HG02981 (cell line): Measurements from ENCODE around the gene PLPP6.

Experiments used
- ATAC-seq: cut with Tn5 transposase; IDR thresholded peaks from one replicate; pipeline ENCODE4 v1.9.1; 2021; ENCODE audit warnings: mild to moderate bottlenecking, moderate library complexity; ENCODE audit not compliant: unreplicated experiment

Gene PLPP6

GRCh38 chr9:4690144-4690543 is 28.1 kb downstream of the PLPP6 start:
- ATAC-seq, result peak; percentile 58

DNA sequence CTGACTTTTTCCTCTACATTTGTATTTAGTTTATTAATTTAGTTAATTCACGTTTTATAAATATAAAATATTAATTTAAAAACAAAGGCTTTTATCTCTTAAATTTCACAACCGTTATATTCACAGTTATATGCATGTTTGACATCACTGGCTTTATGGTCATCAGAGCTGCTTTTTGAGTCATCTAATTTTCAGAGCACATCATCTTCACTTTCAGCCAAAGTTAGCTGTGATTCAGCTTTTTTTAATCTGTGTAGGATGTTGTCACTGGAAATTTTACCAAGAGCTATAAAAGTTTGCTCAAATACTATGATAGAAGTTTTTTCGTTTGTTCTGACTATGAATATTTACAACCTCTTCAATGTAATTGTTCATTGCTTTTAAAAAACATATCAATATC is 29.7 kb downstream of the PLPP6 start:
- ATAC-seq, result no peak

GRCh38 chr9:4700091-4700490 is 38.0 kb downstream of the PLPP6 start:
- no peak for ATAC-seq

DNA sequence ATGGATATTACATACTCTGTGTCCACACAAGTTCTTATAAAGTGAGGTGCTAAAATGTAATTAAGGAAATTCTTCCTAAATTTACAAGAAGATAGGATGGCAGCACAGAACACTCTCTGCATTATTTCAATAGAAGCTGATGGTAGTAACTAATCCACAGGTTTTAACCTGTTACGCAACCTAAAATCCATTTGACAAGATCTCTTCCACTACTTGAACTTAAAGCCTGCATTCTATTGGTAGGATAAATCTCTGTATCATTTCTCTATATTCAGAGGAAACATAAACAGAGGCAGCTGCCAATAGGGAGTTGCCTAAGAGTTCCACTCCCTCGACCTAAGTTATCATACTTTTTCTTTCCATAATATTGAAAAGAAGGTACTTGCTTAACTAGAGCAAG is 38.8 kb downstream of the PLPP6 start:
- ATAC-seq, result no peak

GRCh38 chr9:4701526-4701925 is 39.4 kb downstream of the PLPP6 start:
- no peak for ATAC-seq

DNA sequence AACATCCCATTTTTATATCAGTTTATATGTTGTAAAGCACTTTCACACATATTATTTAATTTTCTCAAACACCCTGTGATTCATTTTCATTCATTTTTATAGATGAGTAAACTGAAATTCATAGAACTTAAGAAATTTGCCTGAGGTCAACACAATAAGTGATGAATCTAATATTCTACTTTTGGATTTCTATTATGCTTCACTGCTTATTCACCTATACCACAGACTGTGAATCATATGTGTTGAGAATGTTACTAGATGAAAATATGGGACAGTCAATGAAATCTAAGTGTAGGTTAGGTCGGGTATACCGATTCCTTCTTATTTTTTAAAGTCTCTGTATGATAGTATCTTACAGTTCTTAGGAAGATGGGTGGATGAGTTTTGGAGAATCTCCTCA is 42.0 kb downstream of the PLPP6 start:
- no peak for ATAC-seq

GRCh38 chr9:4706021-4706420 is 43.9 kb downstream of the PLPP6 start:
- no peak for ATAC-seq

DNA sequence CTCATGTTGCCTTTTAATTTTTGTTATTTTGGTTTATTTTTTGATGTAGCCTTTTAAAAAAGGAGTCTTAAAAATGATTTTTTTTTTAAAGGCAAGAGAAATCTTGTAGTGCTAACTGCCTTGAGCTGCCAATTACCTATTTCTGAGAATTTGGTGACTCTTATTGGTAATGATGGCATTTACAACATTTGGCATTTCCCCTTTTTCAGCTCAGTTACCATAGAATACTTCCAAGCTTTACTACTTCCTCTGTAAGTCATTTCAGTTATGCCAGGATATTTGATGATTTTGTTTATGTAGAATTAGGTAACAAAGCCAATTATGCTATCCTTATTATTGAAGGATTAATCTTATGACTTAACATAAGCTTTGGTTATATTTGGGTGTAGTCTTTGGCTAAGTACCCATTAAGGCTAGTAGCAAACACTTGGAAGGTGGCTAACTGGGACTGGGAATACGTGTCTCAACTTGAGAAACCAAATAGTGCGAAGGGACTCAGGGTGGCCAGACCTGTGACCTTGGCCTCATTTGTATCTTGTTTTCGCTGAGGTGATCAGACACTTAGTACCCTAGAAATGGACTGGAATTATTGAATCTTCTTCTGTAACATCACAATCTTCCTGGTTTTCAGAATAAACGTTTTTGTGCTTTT is 45.0 kb downstream of the PLPP6 start:
- ATAC-seq, result no peak

DNA sequence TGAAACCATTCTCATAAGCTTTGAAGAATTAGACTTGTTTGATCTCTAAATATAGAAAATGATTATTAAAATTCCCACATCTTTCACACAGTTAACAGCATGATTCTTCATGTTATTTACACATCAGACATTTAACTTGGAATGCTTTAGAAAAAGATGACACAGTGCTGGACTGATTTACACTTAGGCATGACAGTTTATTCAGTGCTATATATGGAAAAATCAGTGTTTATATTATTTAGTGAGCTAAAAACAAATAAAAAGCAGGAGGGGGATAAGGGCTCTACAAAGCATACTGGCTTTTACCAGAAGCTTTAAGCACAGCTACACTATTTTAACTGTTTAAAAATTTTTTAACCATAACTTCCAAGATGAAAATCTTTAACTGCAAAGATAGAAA is 47.3 kb downstream of the PLPP6 start:
- no peak for ATAC-seq

- ATAC-seq, result no peak
These were observed 51.8 kb downstream of the PLPP6 start for GRCh38 chr9:4713849-4714248.

DNA sequence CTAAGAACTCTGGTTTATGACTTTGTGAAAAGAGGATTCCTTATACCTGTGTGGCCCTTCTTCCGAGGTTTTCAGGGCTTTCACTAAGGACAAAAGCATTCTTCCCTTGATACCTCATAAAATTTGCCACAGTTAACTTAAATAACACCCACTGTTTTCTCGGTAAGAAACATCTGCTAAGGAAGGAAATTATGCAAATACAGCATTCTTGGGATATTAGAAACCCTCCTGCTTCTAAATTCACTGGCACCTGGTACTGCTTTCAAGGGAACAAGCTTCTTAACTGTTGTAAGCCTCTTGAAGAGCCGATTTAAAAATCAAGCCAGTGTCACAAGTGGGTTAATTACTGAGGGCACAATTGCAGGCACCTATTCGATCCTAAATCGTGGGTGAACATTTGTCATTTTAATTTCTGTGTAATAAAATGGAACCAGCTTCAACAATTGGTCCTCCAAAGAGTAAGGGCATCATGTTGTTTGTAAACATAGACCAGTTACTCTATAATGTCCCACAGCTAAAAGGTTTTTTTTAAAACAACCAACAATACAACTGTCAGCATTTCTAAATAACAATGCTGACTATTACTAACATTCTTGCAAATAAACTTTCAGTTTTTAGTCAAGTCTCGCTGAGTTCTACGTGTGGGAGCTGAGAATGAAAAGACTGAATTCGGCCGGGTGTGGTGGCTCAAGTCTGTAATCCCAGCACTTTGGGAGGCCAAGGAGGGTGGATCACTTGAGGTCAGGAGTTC is 52.3 kb downstream of the PLPP6 start:
- ATAC-seq, result no peak
